Measurements from ENCODE around the gene C20orf141.
"Not testable (repeated sequence)": the region's sequence is repeated elsewhere in the genome, so short reads cannot be mapped to it uniquely, and the experiment has no call there.

The C20orf141 gene

GRCh38 chr20:2820084-2820895 lies 5.5 kb downstream of the C20orf141 start:
- DNase-seq (ENCODE audit: low read depth, low spot score) = no peak

GRCh38 chr20:2820896-2821869 lies 6.4 kb downstream of the C20orf141 start:
- DNase-seq (ENCODE audit: low read depth, low spot score) = no peak

- DNase-seq (ENCODE audit: low read depth, low spot score) = no peak
These were observed 7.3 kb downstream of the C20orf141 start for GRCh38 chr20:2822073-2822472.

GRCh38 chr20:2825761-2826160 lies 11.0 kb downstream of the C20orf141 start:
- DNase-seq (ENCODE audit: low read depth, low spot score) = no peak

- no peak for DNase-seq (ENCODE audit: low read depth, low spot score)
These were observed 11.9 kb downstream of the C20orf141 start for GRCh38 chr20:2826655-2827054.

- no peak for DNase-seq (ENCODE audit: low read depth, low spot score)
These were observed 14.6 kb downstream of the C20orf141 start for GRCh38 chr20:2829376-2829775.

- not testable (repeated sequence) for DNase-seq (ENCODE audit: low read depth, low spot score)
These were observed 16.4 kb downstream of the C20orf141 start for GRCh38 chr20:2831206-2831605.

GRCh38 chr20:2833761-2834160 lies 19.0 kb downstream of the C20orf141 start:
- no peak for DNase-seq (ENCODE audit: low read depth, low spot score)

- no peak for DNase-seq (ENCODE audit: low read depth, low spot score)
These were observed 19.8 kb downstream of the C20orf141 start for GRCh38 chr20:2834401-2835110.

GRCh38 chr20:2835331-2835796 lies 20.6 kb downstream of the C20orf141 start:
- no peak for DNase-seq (ENCODE audit: low read depth, low spot score)

- DNase-seq (ENCODE audit: low read depth, low spot score) = no peak
These were observed 21.2 kb downstream of the C20orf141 start for GRCh38 chr20:2836035-2836434.

- DNase-seq (ENCODE audit: low read depth, low spot score) = no peak
These were observed 22.6 kb downstream of the C20orf141 start for GRCh38 chr20:2837221-2837960.

- DNase-seq (ENCODE audit: low read depth, low spot score) = no peak
These were observed 23.5 kb downstream of the C20orf141 start for GRCh38 chr20:2838170-2838797.

- no peak for DNase-seq (ENCODE audit: low read depth, low spot score)
These were observed 24.3 kb downstream of the C20orf141 start for GRCh38 chr20:2838847-2839671.

GRCh38 chr20:2839732-2840137 lies 24.9 kb downstream of the C20orf141 start:
- DNase-seq (ENCODE audit: low read depth, low spot score) = no peak

- DNase-seq (ENCODE audit: low read depth, low spot score) = peak; percentile 96
These were observed 25.6 kb downstream of the C20orf141 start, which contains the start of the genes PCED1A and VPS16 for GRCh38 chr20:2840138-2840966. TSS of gene PCED1A (minus strand) at chr20:2840655. CDS start at chr20:2839912, 743 bp downstream. TSS of gene VPS16 (plus strand) at chr20:2840745. CDS start at chr20:2840775, 30 bp downstream.

GRCh38 chr20:2840967-2841531 lies 26.3 kb downstream of the C20orf141 start:
- peak; percentile 71 for DNase-seq (ENCODE audit: low read depth, low spot score)

- DNase-seq (ENCODE audit: low read depth, low spot score) = no peak
These were observed 30.8 kb downstream of the C20orf141 start for GRCh38 chr20:2845607-2846006.
